ES-I3 (cell line): ENCODE data around the gene TBP.

Source experiments
- H3K36me3 ChIP-seq: 2 replicates; pipeline ENCODE4 v1.6.1; 2013; ENCODE audit warnings: mild to moderate bottlenecking, low read length, control low read depth, moderate library complexity; ENCODE audit not compliant: insufficient read depth
- H3K4me1 ChIP-seq: 2 replicates; pipeline ENCODE4 v1.6.1; 2013; ENCODE audit warnings: mild to moderate bottlenecking, control low read depth, low read length; ENCODE audit not compliant: insufficient read depth
- H3K9ac ChIP-seq: 2 replicates; pipeline ENCODE4 v1.6.1; 2013; ENCODE audit warnings: low read depth, mild to moderate bottlenecking, low read length, moderate library complexity
- H3K9me3 ChIP-seq: 2 replicates; pipeline ENCODE4 v1.6.1; 2013; ENCODE audit warnings: mild to moderate bottlenecking, low read length, moderate library complexity; ENCODE audit not compliant: control insufficient read depth, insufficient read depth

TBP gene

GRCh38 chr6:170553534-170554012 is 596 bp upstream of the TBP start:
- Histone ChIP-seq H3K9ac (peak overlapping the region; percentile 82), H3K36me3 (peaks cover 8% of the 10 kb centered on the region), H3K9me3 (no peaks in the 10 kb centered on the region), H3K4me1 (peaks cover 15% of the 10 kb centered on the region; the same call in 1 of the 2 replicates)

GRCh38 chr6:170554796-170555137 is 598 bp downstream of the TBP start:
- Histone ChIP-seq H3K9ac (peak overlapping the region; percentile 86), H3K4me1 (peaks cover 15% of the 10 kb centered on the region; the same call in 1 of the 2 replicates), H3K36me3 (peaks cover 8% of the 10 kb centered on the region), H3K9me3 (no peaks in the 10 kb centered on the region)

GRCh38 chr6:170555305-170555704 is 1.1 kb downstream of the TBP start:
- Histone ChIP-seq H3K9me3 (no peaks in the 10 kb centered on the region), H3K9ac (peak overlapping the region; percentile 86), H3K36me3 (peaks cover 8% of the 10 kb centered on the region), H3K4me1 (peaks cover 15% of the 10 kb centered on the region; the same call in 1 of the 2 replicates)

GRCh38 chr6:170561555-170561954 is 7.4 kb downstream of the TBP start:
- H3K9ac ChIP-seq, result no peak overlapping the region
- no peaks in the 10 kb centered on the region for H3K9me3 ChIP-seq
- no peaks in the 10 kb centered on the region for H3K4me1 ChIP-seq
- peaks cover 12% of the 10 kb centered on the region for H3K36me3 ChIP-seq

GRCh38 chr6:170564936-170565530 is 10.9 kb downstream of the TBP start:
- H3K36me3 ChIP-seq, result peaks cover 22% of the 10 kb centered on the region
- H3K9me3 ChIP-seq, result no peaks in the 10 kb centered on the region
- H3K4me1 ChIP-seq, result no peaks in the 10 kb centered on the region
- H3K9ac ChIP-seq, result no peak overlapping the region

- Histone ChIP-seq H3K9me3 (no peaks in the 10 kb centered on the region), H3K9ac (no peak overlapping the region), H3K36me3 (peaks cover 14% of the 10 kb centered on the region), H3K4me1 (no peaks in the 10 kb centered on the region)
Measured at GRCh38 chr6:170572704-170573466, 18.7 kb downstream of the TBP start.

GRCh38 chr6:170575250-170575649 is 21.1 kb downstream of the TBP start:
- H3K9me3 ChIP-seq, result no peaks in the 10 kb centered on the region
- H3K36me3 ChIP-seq, result no peaks in the 10 kb centered on the region; the same call in 1 of the 2 replicates
- H3K4me1 ChIP-seq, result no peaks in the 10 kb centered on the region
- H3K9ac ChIP-seq, result no peak overlapping the region

- H3K36me3 ChIP-seq, result peaks cover 8% of the 10 kb centered on the region
Measured at GRCh38 chr6:170578909-170579308, 24.7 kb downstream of the TBP start.

GRCh38 chr6:170583756-170584180 is 29.6 kb downstream of the TBP start:
- H3K36me3 ChIP-seq, result peaks cover 8% of the 10 kb centered on the region
- H3K9me3 ChIP-seq, result 0 out of 2 replicates have a peak, but pooled peaks cover 2% of the 10 kb centered on the region
- peak overlapping the region; percentile 99 for H3K9ac ChIP-seq
- H3K4me1 ChIP-seq, result no peaks in the 10 kb centered on the region

More at GRCh38 chr6:170578909-170579308, 24.7 kb downstream of the TBP start:
- Histone ChIP-seq H3K4me1 (no peaks in the 10 kb centered on the region), H3K9me3 (no peaks in the 10 kb centered on the region), H3K9ac (no peak overlapping the region)

GRCh38 chr6:170584181-170584953 is 30.2 kb downstream of the TBP start, which contains the start of gene PDCD2:
TSS of gene PDCD2 (minus strand) at chr6:170584637. CDS start at chr6:170584581, 56 bp downstream.
- 0 out of 2 replicates have a peak, but pooled peaks cover 2% of the 10 kb centered on the region for H3K9me3 ChIP-seq
- H3K36me3 ChIP-seq, result peaks cover 8% of the 10 kb centered on the region; the same call in 1 of the 2 replicates
- H3K4me1 ChIP-seq, result no peaks in the 10 kb centered on the region
- H3K9ac ChIP-seq, result peak within 1 kb of the TSS; percentile 99

GRCh38 chr6:170584954-170585498 is 30.9 kb downstream of the TBP start:
- 0 out of 2 replicates have a peak, but pooled peaks cover 4% of the 10 kb centered on the region for H3K9me3 ChIP-seq
- no peaks in the 10 kb centered on the region for H3K4me1 ChIP-seq
- peak overlapping the region; percentile 99 for H3K9ac ChIP-seq
- H3K36me3 ChIP-seq, result peaks cover 8% of the 10 kb centered on the region; the same call in 1 of the 2 replicates

GRCh38 chr6:170590725-170591124 is 36.6 kb downstream of the TBP start:
- Histone ChIP-seq H3K4me1 (no peaks in the 10 kb centered on the region), H3K36me3 (no peaks in the 10 kb centered on the region), H3K9ac (no peak overlapping the region), H3K9me3 (peaks cover 12% of the 10 kb centered on the region; the same call in 1 of the 2 replicates)

- Histone ChIP-seq H3K9ac (no peak overlapping the region), H3K36me3 (no peaks in the 10 kb centered on the region), H3K4me1 (no peaks in the 10 kb centered on the region; the same call in 1 of the 2 replicates), H3K9me3 (no peaks in the 10 kb centered on the region; the same call in 1 of the 2 replicates)
Measured at GRCh38 chr6:170596426-170596825, 42.3 kb downstream of the TBP start.

- Histone ChIP-seq H3K36me3 (no peaks in the 10 kb centered on the region), H3K4me1 (no peaks in the 10 kb centered on the region; the same call in 1 of the 2 replicates)
Measured at GRCh38 chr6:170597278-170597677, 43.1 kb downstream of the TBP start.

More at GRCh38 chr6:170597278-170597677, 43.1 kb downstream of the TBP start:
- H3K9ac ChIP-seq, result no peak overlapping the region
- no peaks in the 10 kb centered on the region; the same call in 1 of the 2 replicates for H3K9me3 ChIP-seq
